ENCODE data around the gene NCOR1. TPM values are rescaled to one million over a fixed set of nuclear protein-coding genes. Genes with fewer than 3 reads are reported as not detected.
"Not testable (repeated sequence)": the region's sequence is repeated elsewhere in the genome, so short reads cannot be mapped to it uniquely, and the experiment has no call there.

NCOR1 gene
- total and polyA plus RNA-seq, 12 donors, result 66.2 to 172 (median 95.2) TPM

DNA sequence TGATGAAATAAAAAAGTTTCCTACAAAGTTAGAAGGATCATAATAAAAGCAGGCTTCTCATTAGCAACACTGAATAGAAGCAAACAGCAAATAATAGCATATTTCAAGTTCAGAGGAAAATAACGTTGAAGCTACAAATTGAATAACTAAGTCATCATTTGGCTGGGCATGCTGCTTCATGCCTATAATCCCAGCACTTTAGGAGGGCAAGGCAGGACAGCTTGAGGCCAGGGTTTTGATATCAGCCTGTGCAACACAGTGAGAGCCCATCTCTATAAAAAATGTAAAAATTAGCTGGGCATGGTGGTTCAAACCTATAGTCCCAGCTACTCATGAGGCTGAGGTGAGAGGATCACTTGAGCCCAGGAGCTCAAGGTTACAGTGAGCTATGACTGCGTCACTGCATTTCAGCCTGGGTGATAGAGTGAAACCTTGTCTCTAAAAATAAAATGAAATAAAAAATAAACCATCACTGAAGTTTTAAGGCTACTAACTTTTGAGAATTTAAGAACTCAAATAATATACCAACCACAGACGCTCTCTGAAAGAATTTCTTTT is 25.5 kb downstream of the NCOR1 start:
- peak in 3 of 7 donors; percentile 37 to 61 (median 55) for DNase-seq
- Histone ChIP-seq H3K9me3 (replicated peaks in 1 of 3) (no peaks in the 10 kb centered on the region), H3K4me1 (replicated peaks in 1 of 2) (peaks cover 5 to 31% of the 10 kb centered on the region in 2 donors), H3K27me3 (no peaks in the 10 kb centered on the region), H3K4me3 (no peak overlapping the region), H3K36me3 (replicated peaks in 1 of 2) (peaks cover 0 to 34% of the 10 kb centered on the region in 2 donors), H3K27ac (peak overlapping the region in 4 of 5 donors; percentile 29 to 72 (median 42))
- 53 to 59% (median 55%) methylated on average over 3 of the region's 3 CpGs for WGBS, 4 donors
- TF ChIP-seq, protein P1, sequence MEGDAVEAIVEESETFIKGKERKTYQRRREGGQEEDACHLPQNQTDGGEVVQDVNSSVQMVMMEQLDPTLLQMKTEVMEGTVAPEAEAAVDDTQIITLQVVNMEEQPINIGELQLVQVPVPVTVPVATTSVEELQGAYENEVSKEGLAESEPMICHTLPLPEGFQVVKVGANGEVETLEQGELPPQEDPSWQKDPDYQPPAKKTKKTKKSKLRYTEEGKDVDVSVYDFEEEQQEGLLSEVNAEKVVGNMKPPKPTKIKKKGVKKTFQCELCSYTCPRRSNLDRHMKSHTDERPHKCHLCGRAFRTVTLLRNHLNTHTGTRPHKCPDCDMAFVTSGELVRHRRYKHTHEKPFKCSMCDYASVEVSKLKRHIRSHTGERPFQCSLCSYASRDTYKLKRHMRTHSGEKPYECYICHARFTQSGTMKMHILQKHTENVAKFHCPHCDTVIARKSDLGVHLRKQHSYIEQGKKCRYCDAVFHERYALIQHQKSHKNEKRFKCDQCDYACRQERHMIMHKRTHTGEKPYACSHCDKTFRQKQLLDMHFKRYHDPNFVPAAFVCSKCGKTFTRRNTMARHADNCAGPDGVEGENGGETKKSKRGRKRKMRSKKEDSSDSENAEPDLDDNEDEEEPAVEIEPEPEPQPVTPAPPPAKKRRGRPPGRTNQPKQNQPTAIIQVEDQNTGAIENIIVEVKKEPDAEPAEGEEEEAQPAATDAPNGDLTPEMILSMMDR (IDR thresholded peaks at IDR 0.05), result no peak
- no peak for TF ChIP-seq POLR2A (IDR thresholded peaks at IDR 0.05)
- intact Hi-C loops (cut with DNase I), result no loop called here

DNA sequence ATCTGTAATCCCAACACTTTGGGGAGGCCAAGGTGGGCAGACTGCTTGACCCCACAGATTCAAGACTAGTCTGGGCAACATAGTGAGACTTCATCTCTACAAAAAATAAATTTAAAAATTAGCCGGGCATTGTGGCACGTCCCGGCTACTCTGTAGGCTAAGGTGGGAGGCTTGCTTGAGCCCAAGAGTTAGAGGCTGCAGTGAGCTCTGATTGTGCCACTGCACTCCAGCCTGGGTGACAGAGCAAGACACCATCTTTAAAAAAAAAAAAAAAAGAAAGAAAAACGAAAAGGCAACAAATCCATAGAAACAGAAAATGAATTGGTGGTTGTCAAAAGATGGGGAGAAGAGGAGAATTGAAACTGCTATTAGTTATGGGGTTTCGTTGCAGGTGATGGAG is 27.7 kb downstream of the NCOR1 start:
- TF ChIP-seq, protein P1 (IDR thresholded peaks at IDR 0.05), result no peak
- TF ChIP-seq POLR2A (IDR thresholded peaks at IDR 0.05), result no peak
- WGBS, 4 donors, result 83 to 89% (median 85%) methylated on average over 5 of the region's 5 CpGs
- H3K9me3 ChIP-seq (replicated peaks in 1 of 3), result no peaks in the 10 kb centered on the region
- peaks cover 5 to 38% of the 10 kb centered on the region in 2 donors for H3K4me1 ChIP-seq (replicated peaks in 1 of 2)
- peaks cover 0 to 24% of the 10 kb centered on the region in 2 donors for H3K36me3 ChIP-seq (replicated peaks in 1 of 2)
- no peaks in the 10 kb centered on the region for H3K27me3 ChIP-seq
- intact Hi-C loops (cut with DNase I), result no loop called here
- no peak overlapping the region for H3K4me3 ChIP-seq
- DNase-seq, result no peak
- no peak overlapping the region for H3K27ac ChIP-seq

DNA sequence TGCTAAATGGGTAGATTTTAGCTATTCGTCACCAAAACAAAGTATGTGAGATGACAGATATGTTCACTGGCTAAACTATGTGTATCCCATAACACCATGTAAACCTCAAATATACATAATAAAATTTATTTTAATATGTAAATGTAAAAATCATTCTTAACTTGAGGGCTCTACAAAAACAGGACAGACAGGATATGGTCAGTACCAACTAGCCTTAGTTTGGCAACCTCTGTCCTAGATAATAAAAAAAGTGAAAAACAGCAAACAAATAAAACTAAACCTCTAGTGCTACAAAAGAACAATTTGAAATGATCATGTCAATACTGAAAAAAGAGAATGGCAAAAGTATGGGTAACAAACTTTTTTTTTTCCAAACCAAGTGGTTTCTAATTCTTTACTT is 33.8 kb downstream of the NCOR1 start:
- Histone ChIP-seq H3K27me3 (no peaks in the 10 kb centered on the region), H3K4me3 (no peak overlapping the region), H3K4me1 (replicated peaks in 1 of 2) (peaks cover 0 to 15% of the 10 kb centered on the region in 2 donors), H3K27ac (no peak overlapping the region), H3K36me3 (replicated peaks in 1 of 2) (peaks cover 0 to 17% of the 10 kb centered on the region in 2 donors), H3K9me3 (replicated peaks in 1 of 3) (no peaks in the 10 kb centered on the region)
- TF ChIP-seq POLR2A (IDR thresholded peaks at IDR 0.05), result no peak
- WGBS, 4 donors, result 97 to 100% (median 98%) methylated on average over 1 of the region's 1 CpG
- intact Hi-C loops (cut with DNase I), result no loop called here
- DNase-seq, result no peak

DNA sequence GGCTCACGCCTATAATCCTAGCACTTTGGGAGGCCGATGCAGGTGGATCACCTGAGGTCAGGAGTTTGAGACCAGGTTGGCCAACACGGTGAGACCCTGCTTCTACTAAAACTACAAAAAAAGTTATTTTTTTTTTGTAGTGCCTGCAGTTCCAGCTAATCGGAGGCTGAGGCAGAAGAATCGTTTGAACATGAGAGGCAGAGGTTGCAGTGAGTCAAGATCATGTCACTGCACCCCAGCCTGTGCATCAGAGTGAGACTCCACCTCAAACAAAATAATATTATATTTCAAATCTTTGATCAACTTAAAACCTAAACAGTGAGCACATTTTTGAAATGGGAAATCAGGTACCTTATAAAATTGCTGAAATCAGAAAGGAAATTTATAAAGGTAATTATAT is 36.5 kb downstream of the NCOR1 start:
- H3K4me1 ChIP-seq (replicated peaks in 1 of 2), result peaks cover 0 to 8% of the 10 kb centered on the region in 2 donors
- intact Hi-C loops (cut with DNase I), result no loop called here
- no peaks in the 10 kb centered on the region for H3K36me3 ChIP-seq (replicated peaks in 1 of 2)
- TF ChIP-seq, protein P1 (IDR thresholded peaks at IDR 0.05), result no peak
- TF ChIP-seq POLR2A (IDR thresholded peaks at IDR 0.05), result no peak
- no peak overlapping the region for H3K27ac ChIP-seq
- no peaks in the 10 kb centered on the region for H3K9me3 ChIP-seq (replicated peaks in 1 of 3)
- DNase-seq, result no peak
- 88 to 90% (median 89%) methylated on average over 5 of the region's 5 CpGs for WGBS, 4 donors
- no peak overlapping the region for H3K4me3 ChIP-seq
- H3K27me3 ChIP-seq, result no peaks in the 10 kb centered on the region

DNA sequence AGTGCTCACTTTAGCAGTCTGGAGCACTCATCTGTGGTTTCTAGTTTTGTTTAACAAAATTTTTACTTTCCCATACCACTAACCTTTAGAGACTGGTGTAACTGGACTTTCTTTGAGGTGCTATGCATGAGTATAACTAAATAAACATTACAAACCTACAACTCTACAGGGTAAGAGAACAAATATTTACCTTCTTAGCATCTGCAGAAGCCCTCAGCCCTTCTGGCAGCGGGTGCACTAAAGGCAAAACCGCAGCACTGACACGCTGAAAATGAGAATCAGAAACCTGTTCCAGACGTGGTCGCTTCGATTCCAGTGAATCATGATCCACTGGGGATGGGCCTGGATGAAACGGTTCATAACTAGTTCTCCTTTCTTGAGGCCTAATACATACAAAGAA is 43.7 kb downstream of the NCOR1 start:
- intact Hi-C loops (cut with DNase I), result no loop called here
- H3K4me3 ChIP-seq, result no peak overlapping the region
- WGBS, 4 donors, result 84 to 96% (median 93%) methylated on average over 7 of the region's 7 CpGs
- H3K36me3 ChIP-seq (replicated peaks in 1 of 2), result peaks cover 0 to 19% of the 10 kb centered on the region in 2 donors
- no peaks in the 10 kb centered on the region for H3K27me3 ChIP-seq
- no peak overlapping the region for H3K27ac ChIP-seq
- DNase-seq, result no peak
- no peaks in the 10 kb centered on the region for H3K4me1 ChIP-seq (replicated peaks in 1 of 2)
- no peaks in the 10 kb centered on the region for H3K9me3 ChIP-seq (replicated peaks in 1 of 3)
- TF ChIP-seq, protein P1 (IDR thresholded peaks at IDR 0.05), result no peak
- TF ChIP-seq POLR2A (IDR thresholded peaks at IDR 0.05), result no peak

DNA sequence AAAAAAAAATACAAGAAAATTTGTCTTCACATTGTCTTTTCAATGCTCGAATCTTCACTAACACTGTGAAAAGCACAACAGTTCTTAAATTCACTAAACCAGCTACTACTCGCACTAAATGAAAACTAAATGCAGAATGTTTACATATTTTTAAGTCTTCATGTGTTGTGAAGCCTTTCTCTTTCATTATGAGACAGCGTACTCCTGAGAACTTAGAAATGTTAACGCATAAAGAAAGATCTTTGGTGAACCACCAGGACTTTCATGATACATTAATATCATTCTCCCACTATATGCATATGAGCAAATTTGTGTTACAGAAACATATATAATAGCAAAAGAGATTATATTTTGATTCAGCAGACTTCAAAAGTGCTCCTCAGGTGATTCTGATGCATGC is 48.6 kb downstream of the NCOR1 start:
- H3K4me1 ChIP-seq (replicated peaks in 1 of 2); DNase-seq; H3K27me3 ChIP-seq; H3K9me3 ChIP-seq (replicated peaks in 1 of 3); H3K27ac ChIP-seq; intact Hi-C loops (cut with DNase I); H3K4me3 ChIP-seq: not testable (repeated sequence)
- 96 to 98% (median 96%) methylated on average over 4 of the region's 4 CpGs for WGBS, 4 donors
- H3K36me3 ChIP-seq (replicated peaks in 1 of 2), result peaks cover 0 to 28% of the 10 kb centered on the region in 2 donors
